Fibroblast of skin of back (primary cell): ENCODE data around the gene OR4D1.

Experiments
- DNase-seq: peaks from one replicate; pipeline ENCODE4 v3.0.0-alpha.2; 2013

The OR4D1 gene

GRCh38 chr17:58195518-58196123 lies 47.4 kb downstream of the OR4D1 start:
- no peak for DNase-seq

- no peak for DNase-seq
Observed at GRCh38 chr17:58196610-58197009, 48.4 kb downstream of the OR4D1 start.

- DNase-seq: peak; percentile 39
Observed at GRCh38 chr17:58200024-58200633, 51.9 kb downstream of the OR4D1 start.

- no peak for DNase-seq
Observed at GRCh38 chr17:58202859-58203258, 54.7 kb downstream of the OR4D1 start.

GRCh38 chr17:58204796-58205195 lies 56.6 kb downstream of the OR4D1 start:
- DNase-seq: no peak

- DNase-seq: no peak
Observed at GRCh38 chr17:58205936-58206335, 57.8 kb downstream of the OR4D1 start.

- DNase-seq: no peak
Observed at GRCh38 chr17:58207451-58207850, 59.3 kb downstream of the OR4D1 start.

GRCh38 chr17:58208344-58208743 lies 60.2 kb downstream of the OR4D1 start:
- no peak for DNase-seq
